Measurements from ENCODE around the gene JRKL. TPM values are rescaled to one million over a fixed set of nuclear protein-coding genes. Genes with fewer than 3 reads are reported as not detected.

Gene JRKL
- total and polyA plus RNA-seq, 7 donors = 3.6 to 6.9 (median 5.8) TPM

DNA sequence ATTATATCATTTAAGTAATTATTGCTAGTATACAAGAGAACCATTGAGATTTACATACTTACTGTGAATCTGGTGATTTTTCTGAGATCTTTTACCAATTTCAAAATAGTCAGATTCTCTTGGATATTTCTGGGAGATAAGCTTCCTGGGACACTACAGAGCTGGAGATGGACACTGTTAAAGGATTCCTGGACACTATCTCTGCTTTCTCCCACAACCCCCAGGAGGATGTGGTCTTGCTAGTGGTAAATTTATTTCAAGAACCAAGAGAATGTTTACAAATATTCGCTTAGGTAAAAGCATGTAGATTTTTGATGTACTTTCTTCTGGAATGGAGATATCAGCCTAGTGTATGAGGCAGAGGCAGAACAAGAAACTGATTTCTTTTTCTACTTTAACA, 13.0 kb upstream of the JRKL start:
- TF ChIP-seq POLR2A (IDR thresholded peaks at IDR 0.05) (no peak), POLR2AphosphoS5 (IDR thresholded peaks at IDR 0.05) (no peak), EP300 (IDR thresholded peaks at IDR 0.05) (no peak), CTCF (IDR thresholded peaks at IDR 0.05) (no peak)
- Histone ChIP-seq H3K9me3 (no peaks in the 10 kb centered on the region), H3K36me3 (peaks cover 0 to 38% (median 2%) of the 10 kb centered on the region in 4 donors), H3K27ac (no peak overlapping the region), H3K4me1 (no peaks in the 10 kb centered on the region), H3K4me3 (no peak overlapping the region), H3K27me3 (no peaks in the 10 kb centered on the region)
- intact Hi-C loops (cut with DNase I) = no loop called here
- DNase-seq = no peak
- WGBS, 2 donors = 88 to 95% methylated on average over 1 of the region's 1 CpG

DNA sequence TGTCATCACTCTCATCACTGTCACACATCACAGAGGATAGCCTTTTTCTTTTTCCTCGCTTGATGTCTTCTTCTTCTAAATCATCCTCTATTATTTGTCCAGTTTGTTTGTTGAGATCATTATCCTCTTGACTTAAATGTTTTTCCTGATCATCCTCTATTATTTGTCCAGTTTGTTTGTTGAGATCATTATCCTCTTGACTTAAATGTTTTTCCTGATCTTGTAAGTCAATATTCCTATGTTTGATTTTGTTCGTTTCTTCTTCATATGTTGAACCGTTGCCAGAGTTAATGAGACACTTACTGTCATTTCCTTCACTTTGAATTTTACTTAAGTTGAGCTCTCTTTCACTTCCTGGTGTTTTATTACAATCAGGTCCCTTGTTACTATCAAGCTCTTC, 5.7 kb upstream of the JRKL start:
- no peaks in the 10 kb centered on the region for H3K27me3 ChIP-seq
- H3K9me3 ChIP-seq = no peaks in the 10 kb centered on the region
- DNase-seq = no peak
- TF ChIP-seq CTCF (IDR thresholded peaks at IDR 0.05) (no peak), POLR2AphosphoS5 (IDR thresholded peaks at IDR 0.05) (no peak), EP300 (IDR thresholded peaks at IDR 0.05) (no peak), POLR2A (IDR thresholded peaks at IDR 0.05) (no peak)
- H3K4me3 ChIP-seq = no peak overlapping the region
- no peak overlapping the region for H3K27ac ChIP-seq
- WGBS, 2 donors = 59 to 62% methylated on average over 3 of the region's 3 CpGs
- intact Hi-C loops (cut with DNase I) = no loop called here
- peaks cover 0 to 47% (median 0%) of the 10 kb centered on the region in 4 donors for H3K36me3 ChIP-seq
- peaks cover 0 to 13% (median 10%) of the 10 kb centered on the region in 4 donors for H3K4me1 ChIP-seq

GRCh38 chr11:96385187-96385586, 4.6 kb upstream of the JRKL start:
- intact Hi-C loops (cut with DNase I) = no loop called here
- WGBS, 2 donors = 73 to 81% methylated on average over 2 of the region's 2 CpGs
- Histone ChIP-seq H3K4me1 (peaks cover 0 to 13% (median 10%) of the 10 kb centered on the region in 4 donors), H3K9me3 (no peaks in the 10 kb centered on the region), H3K36me3 (peaks cover 0 to 42% (median 0%) of the 10 kb centered on the region in 4 donors), H3K27me3 (no peaks in the 10 kb centered on the region), H3K4me3 (no peak overlapping the region), H3K27ac (no peak overlapping the region)
- DNase-seq = no peak
- TF ChIP-seq POLR2A (IDR thresholded peaks at IDR 0.05) (no peak), CTCF (IDR thresholded peaks at IDR 0.05) (no peak), POLR2AphosphoS5 (IDR thresholded peaks at IDR 0.05) (no peak), EP300 (IDR thresholded peaks at IDR 0.05) (no peak)

- TF ChIP-seq POLR2AphosphoS5 (IDR thresholded peaks at IDR 0.05) (no peak), CTCF (IDR thresholded peaks at IDR 0.05) (no peak), EP300 (IDR thresholded peaks at IDR 0.05) (no peak), POLR2A (IDR thresholded peaks at IDR 0.05) (no peak)
- WGBS, 2 donors = 0% methylated on average over 30 of the region's 30 CpGs
- Histone ChIP-seq H3K27me3 (no peaks in the 10 kb centered on the region), H3K36me3 (peaks cover 0 to 3% (median 0%) of the 10 kb centered on the region in 4 donors), H3K27ac (peak overlapping the region; percentile 87 to 91 (median 89)), H3K9me3 (no peaks in the 10 kb centered on the region), H3K4me3 (peak overlapping the region; percentile 58 to 93 (median 76)), H3K4me1 (peaks cover 0 to 23% (median 18%) of the 10 kb centered on the region in 4 donors)
- no peak for DNase-seq
- intact Hi-C loops (cut with DNase I) = no loop called here
These were observed 708 bp upstream of the JRKL start for GRCh38 chr11:96388891-96389719.

All from sigmoid colon (tissue), 7 donors.